Hematopoietic multipotent progenitor cell (in vitro differentiated cells): ENCODE results near the gene PARP12. TPM values are rescaled to one million over a fixed set of nuclear protein-coding genes. Genes with fewer than 3 reads are reported as not detected.

Experiments
- DNase-seq, 3 donors: peaks; one replicate each; pipeline ENCODE4 v3.0.0-alpha.2; 2011 to 2015; ENCODE audit warnings: low read depth in 2 of 3, low spot score in 2 of 3
- total RNA-seq: library from RNA; depleted of rRNA; stranded (reverse); fragments of >200 nt; gene quantifications from one replicate; pipeline ENCODE4 v1.2.3, GENCODE V29; 2012

PARP12 gene
- total RNA-seq, 1 donor, result 50.9 TPM

DNA sequence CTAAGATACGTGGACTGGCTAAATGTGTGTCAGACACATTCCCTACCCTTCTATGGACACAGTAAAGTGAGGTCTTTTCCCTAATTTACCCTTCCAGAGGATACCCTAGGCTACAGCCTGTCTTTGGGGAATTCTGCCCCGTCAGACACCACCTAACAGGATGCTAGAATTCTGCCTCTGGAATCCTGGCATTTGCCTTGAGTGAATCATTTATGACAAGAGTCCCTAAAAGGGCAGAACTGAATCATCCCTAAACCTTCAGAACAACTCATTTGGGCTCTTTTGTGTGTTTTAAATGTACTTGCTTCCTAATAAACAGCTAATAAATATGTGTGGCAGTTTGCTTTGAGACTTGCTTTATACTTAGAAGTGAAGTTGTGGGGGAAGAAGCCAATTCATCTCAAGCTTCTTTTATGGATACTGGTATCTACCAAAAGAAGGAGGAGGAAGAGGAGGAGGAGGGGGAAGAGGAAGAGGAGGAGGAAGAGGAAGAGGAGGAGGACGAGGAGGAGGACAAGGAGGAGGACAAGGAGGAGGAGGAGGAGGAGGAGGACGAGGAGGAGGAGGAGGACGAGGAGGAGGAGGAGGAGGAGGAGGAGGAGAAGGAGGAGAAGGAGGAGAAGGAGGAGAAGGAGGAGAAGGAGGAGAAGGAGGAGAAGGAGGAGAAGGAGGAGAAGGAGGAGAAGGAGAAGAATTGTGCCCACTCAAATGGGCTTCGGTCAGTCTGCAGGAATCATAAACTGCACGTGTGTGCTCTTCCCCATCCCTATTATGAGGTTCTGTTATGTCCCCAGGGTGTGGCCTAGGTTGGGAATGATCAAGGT is 27.1 kb downstream of the PARP12 start:
- no peak for DNase-seq

DNA sequence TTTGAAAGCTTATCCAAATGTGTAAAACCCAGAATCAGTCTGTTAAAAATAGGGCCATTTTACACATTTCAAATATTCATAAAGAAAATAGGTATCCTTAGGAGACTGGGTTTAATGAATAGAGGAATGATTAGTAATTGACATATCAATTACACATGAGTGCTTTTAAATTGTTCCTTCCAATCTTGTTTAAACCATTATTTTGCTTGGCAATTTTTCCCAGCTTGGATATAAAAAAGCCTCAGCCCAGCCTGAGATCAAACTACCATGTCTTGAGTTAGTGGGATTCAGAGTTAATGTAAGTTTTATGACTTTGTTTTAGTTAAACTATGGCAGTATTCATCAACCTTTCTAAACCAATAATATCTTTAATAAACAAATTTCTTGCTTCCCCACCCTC is 28.3 kb downstream of the PARP12 start:
- no peak for DNase-seq

DNA sequence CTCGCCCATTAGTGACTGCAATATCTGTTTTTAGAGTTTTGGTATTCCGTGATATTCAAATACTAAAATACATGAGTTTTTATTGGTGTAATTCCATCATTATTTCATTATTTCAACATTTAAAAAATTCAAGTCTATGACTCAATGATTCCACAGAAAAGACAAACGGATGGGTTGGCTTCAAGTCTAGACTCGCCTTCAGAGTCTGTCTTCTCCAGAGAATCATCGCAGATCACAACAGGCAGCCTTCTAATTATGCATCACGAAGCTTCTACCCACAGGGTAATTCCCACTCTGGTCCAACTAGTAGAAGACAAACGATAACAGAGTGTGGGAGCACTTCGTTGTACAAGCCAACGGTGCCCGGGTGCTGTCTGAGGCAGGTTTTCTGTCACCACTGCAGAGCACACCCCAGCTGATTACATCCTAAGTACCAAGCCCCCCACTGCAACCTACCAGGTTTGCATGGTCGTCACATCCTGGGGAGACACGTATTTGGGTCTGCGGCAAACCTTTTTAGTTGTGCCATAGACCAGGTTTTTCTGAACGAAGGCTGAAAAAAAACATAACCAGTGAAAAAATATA is 28.9 kb downstream of the PARP12 start:
- DNase-seq, result no peak

DNA sequence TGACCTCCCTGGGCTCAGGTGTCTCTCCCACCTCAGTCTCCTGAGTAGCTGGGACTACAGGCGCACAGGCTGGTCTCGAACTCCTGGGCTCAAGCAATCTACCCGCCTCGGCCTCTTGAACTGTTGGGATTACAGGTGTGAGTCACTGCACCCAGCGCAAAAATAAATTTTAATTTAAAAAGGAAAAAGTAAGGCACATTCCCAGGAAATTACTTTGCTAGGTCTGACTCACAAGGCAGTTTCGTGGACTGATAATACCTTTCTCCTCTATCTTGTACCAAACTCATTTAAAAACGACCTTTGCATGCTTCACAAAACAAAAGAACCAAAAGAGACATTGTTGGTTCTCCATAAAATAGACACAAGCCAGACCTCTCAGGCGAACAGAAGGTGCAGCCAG is 29.7 kb downstream of the PARP12 start:
- no peak for DNase-seq

DNA sequence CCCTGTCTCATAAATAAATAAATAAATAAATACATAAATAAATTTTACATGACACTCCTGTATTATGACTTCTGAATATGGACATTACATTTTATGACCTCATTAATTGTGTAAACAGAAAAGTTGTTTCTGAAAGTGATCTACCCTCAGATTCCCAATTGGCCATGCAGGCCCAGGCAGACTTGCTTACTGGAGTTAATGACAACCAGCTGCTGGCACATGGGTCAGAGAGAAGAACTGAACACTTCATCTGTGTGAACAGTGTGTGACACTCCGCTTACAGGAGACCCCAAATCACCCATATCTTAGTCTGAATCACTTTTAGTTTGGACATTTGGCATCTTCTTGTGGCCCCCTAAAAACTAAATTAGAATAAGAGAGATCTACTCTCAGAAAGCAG is 31.4 kb downstream of the PARP12 start:
- DNase-seq, result no peak

DNA sequence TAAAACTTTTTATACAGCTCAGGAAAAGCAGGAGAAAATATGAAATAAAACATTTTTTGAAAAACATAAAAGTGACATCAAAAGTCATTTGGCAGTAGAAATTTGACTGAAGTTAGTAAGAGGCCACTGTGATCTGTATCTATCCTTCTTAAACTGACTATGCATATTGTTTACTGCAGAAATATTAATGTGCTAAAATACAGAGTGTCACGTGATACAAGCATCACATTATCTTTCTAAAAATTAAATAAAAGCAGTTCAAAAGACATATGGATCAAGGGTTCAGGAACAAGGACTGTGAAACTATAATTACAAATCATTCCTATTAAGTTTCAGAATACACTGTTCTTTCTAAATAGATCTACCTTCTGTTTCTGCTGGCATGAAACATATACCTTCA is 33.7 kb downstream of the PARP12 start:
- DNase-seq, result no peak

DNA sequence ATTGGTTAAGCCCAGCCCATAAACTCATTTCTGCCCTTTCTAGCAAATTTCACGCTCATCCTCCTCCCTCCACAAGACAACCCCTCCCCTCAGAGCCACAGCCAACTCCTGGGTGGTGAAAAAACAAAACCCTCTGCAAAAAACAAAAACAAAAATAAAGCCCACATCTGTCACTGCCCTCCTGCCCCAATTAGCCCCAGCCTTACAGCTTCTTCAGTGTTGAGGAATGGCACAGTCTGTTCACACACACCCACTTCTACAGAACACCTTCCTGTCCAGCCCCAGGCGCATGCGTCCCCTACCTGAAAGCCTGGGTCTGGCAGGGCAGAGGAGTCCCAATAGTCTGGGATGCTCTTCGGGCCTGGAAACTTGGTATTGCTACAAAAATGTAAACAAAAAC is 34.4 kb downstream of the PARP12 start:
- DNase-seq, result no peak

DNA sequence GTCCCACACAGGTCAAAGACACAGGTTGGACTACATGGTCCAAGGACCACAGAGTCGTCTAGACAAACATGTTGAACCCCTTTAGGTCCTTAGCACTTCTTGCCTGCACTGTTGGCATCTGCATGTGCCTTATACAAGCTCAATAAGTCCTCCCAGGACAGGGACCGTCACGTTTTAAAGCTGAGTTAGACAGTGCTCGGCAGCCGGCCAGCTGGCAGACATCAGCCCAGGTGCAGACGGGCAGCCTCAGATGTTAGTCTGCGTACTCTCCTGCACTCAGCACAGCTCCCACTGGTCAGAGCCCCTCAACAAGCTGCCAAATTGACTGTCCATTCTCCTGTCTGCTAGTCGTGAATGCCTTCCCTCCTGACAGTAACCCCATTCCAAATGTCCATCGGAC is 34.9 kb downstream of the PARP12 start:
- no peak for DNase-seq

DNA sequence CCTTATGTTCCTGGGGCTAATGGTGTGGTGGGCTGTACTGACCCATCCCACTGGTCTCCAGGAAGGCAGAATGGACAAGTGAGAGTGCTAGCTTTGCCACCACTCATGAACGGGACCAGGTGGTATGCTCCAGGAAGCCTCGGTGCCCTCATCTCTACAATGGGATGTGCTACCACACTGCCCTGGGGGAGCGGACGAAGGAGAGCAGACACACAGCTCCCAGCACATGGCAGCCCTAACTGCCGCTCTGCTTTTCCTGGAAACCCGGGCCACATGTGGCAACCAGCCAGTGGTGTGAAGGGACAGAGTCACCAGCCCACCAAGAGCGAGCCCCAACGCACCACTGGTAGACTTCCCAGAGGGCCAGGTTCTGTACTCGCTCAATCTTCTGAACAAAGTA is 35.8 kb downstream of the PARP12 start:
- no peak for DNase-seq

DNA sequence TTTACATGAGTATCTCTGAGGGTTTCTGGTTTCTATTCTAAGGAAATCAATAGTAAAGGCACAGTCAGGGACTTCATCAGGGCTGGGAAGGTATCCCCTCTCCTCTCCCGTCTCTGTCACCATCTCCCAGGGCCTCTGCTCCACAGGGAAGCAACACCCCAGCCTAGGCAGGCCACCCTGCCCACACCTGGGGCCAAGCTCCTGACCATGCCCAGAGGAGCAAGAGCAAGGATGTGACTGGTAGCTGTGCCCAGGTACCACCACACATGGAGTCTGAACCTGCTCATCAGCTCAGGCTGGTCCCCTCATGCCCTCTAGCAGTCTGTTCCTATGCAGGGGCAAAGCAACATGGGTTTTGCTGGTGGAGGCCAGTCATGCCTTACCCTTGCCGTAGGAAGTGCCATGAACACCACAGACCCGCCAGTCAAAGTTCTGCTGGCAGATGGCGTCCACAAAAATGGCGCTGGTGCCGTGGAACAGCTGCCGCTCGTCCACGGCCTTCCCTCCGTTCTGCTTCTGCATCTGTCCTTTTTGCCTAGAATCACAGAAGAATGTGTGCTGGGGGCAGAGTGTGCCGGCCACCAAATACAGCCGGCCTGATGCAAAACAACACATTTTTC is 36.8 kb downstream of the PARP12 start:
- DNase-seq, result no peak

DNA sequence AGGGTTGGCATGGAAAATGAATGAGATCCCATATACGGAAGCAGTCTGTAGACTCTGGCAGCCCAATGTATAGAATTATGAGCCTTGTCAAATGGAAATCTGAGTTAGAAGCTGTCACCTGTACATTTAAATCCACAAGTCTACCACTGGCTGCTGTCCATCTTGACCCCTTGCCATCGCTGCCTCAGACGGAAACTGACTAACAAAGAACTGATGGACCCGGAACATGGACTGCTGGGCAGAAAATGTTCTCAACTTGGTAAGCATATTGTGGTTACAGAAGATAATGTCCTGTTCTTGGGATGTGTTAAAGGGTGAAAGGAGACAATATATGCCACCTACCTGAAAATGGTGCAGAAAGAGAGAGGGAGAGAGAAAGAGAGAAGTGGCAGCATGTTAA is 37.5 kb downstream of the PARP12 start:
- no peak for DNase-seq

DNA sequence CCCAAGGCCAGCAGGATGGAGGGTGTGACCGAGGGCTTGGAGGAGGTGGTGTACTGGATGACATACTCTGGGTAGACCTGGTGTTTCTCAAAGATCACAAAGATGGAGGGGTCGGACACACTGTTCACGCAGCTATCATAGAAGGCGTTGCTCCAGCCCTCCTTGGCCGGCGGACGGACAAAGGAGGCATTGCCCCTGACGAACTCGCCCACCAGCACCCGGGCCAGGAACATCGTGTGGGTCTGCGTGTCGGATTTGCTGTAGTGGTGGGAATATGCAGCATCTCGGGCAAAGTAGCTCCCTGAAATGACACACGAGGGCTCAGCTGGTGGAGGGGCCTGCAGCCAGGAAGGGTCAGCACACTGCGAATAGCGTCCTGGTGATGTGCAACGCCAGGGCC is 38.2 kb downstream of the PARP12 start:
- DNase-seq, result no peak

DNA sequence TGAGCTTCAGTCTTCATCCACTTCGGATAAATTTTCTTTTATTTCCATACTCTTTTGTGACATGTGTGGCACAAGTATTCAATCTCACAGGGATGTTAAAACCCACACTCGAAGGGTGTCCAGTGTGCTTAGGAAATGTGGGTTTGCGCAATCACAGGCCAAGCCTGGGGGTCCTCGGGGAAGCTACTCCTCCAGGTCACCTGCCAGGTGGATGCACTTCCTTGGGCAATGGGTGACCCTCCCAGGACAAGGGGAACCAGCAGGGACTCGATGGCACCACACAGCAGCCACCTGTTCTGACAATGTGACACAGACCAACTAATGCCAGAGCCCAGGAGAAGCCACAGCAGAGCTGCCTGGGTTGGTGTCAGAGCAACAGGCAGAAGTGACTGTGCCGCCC is 39.0 kb downstream of the PARP12 start:
- DNase-seq, result no peak

DNA sequence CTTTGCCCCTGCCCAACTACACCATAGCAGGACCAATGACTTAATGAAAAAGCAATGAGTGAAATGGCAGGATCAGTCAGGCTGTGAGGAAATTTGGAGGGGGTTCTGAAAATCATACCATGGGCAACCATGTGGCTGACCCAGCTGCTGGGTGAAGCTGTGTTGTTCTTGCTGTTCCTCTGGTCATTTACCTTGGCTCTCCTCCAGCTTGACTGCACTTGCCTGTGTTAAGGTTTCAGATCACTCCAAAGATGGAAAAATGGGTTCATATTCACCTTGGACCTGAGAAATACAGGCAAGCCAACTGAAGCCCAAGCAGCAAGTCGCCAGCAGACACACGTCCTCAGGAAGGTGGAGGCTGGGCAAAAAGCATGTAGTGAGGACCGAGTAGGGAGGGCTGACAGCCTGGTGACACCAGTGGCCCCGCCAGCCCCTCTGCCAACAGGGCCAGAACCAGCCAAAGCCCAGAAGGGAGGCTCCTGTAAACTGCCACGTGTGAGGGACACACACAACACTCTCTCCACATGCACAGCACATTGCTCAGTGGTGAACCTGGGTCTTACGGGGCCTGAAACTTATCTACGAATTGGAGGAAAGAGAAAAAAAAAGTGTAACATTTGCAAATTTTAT is 40.1 kb downstream of the PARP12 start:
- no peak for DNase-seq

DNA sequence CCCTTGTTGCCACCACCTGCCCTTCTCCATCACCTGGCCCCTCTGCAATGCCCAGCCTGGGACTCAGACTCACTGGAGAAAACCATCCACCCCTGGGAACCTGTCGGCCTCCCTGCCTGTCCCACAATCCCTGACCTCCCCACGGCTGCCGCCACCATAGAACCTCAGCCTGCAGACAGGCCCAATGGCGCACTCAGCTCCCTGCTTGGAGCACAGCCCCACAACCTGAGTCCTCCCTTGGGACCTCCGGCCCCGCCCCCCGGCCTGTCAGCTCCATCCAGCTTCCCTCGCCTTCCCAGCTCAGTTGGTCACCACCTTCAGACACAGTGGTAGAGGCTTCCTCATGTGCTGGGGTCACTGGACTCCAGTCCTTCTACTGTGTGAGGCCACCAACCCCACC is 41.1 kb downstream of the PARP12 start:
- DNase-seq, result no peak

DNA sequence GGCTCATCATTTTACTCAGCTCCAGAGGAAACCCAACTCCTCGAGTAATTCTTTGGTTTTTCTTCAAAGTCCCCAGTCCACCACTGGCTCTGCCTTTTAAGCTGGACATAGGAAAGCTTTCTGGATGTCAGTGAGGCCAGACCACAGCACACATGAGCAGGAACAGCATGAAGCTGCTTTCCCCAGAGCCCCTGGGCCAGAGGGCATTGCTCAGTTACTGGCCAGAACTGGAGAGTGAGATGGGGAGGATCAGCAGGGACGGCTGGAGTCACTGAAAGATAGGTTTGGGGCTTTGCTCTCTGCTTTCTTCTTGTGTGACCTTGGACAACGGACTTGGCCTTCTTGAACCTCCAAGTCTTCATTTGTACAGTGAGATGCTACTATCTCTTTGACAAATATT is 43.1 kb downstream of the PARP12 start:
- DNase-seq, result no peak

DNA sequence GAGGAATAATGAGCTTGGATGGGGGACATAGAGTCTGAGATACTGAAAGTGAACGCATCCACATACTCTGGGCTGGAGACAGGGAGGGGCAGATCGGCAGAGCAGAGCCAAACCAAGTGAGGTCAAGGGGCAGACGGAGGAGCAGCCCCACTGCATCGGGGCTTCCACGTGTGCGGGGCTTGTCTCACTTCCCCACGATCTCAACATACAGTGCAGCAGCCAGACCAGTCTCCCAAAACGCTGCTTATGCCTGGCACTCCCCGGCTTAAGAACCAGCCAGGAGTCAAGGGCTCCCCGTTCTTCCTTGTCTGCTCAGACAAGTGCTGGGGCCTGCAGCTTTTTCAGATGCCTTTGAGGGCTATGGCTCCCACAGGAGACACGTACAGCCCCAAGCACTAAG is 43.6 kb downstream of the PARP12 start:
- no peak for DNase-seq

DNA sequence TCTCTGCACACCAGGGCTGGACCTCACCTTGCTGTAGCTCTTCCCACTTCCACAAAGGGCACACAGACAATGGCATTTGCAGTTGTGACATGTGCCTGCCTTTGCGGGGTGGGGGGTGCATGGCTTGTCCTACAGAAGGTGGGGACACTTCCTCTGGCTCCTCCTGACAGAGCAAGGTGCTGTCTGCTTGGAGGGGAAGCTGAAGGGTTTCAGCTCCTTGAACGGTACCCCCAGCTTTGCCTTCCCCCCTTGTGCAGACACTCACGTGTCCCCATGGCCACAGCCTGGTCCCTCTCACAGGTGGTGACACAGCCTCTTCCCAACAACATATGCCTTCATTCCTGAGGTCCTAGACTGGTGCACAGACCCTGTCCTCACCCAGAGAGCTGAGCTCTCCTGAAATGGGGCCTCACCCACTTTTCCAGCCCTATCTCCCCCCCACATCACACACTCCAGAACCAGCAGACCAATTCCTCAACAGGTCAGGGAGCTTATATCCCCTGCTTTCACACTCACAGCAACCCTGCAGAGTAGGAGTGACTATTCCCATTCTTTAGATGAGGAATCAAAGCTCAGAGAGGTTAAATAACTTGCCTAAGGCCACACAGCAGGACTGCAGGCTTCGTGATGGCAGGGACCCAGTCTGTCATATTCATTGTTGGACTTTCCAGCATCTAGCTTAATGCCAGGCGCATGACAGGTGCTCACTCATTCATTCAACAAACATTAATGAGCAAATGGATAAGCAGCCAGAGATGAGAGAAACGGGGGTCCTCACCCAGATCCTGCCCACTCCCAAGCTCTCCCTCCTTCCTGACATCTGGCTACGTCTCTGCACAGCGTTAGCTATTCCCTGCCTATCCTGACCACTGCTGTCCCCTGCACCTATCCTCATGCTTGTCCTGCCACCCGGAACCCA is 44.4 kb downstream of the PARP12 start:
- DNase-seq, result no peak

DNA sequence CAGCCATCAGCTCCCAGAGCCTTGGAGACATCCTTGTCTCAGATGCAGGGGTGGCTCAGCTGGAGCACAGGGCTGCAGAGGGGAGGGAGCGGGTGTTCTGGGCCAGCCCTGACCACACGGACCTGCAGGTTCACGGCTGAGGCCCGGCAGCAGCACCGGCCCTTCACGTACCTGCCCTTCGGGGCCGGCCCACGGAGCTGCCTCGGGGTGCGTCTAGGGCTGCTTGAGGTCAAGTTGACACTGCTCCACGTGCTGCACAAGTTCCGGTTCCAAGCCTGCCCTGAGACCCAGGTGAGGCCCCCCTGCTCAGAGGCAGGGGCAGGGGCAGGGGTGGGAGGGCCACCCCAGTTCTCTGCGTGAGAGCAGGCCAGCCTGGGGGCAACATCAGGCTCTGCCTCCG is 45.2 kb downstream of the PARP12 start:
- no peak for DNase-seq

DNA sequence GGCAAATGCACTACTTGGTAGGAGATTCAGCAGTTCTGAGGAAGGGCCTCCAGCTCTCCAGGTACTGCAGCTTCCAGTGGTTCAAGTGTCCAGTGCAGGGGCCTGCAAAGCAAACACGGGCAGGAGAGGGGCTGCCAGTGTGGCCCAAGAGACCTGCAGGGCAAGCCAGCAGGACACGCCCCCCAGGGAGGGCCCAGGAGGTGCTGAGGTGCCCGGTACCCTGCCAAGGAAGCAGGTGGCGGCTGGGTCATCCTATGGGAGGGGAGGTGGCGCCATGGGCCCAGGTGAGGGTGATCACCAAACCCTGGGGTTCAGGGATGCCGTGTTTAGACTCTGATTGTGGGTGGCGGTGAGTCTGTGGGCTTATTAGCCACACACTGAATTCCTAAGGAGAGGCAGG is 45.7 kb downstream of the PARP12 start:
- no peak for DNase-seq

DNA sequence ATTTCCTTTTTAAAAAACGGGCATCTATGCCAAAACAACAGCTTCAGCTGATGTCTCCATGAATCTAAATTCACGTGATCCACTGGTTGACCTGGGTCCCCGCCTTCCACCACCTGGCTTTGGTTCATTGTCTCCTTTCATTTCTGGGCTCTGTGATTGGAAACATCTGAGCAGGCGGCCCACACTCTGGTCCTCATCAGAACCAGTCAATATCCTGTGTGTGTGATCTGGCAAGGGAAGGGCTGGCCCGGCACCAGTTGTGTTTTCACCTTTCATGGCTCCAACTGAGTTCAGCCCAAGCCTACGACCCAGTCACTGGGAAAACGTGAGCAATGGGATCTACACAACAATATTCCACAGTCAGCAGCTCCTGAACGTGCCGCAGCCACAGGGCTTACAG is 46.2 kb downstream of the PARP12 start:
- no peak for DNase-seq
